ENCODE results near the gene GPAT3. TPM values are rescaled to one million over a fixed set of nuclear protein-coding genes. Genes with fewer than 3 reads are reported as not detected.

The GPAT3 gene
- total and polyA plus RNA-seq, 11 donors, result 21.3 to 64.5 (median 38.8) TPM

- intact Hi-C loops (cut with DNase I), result no loop called here
- H3K36me3 ChIP-seq, result no peaks in the 10 kb centered on the region
- TF ChIP-seq, protein P1, sequence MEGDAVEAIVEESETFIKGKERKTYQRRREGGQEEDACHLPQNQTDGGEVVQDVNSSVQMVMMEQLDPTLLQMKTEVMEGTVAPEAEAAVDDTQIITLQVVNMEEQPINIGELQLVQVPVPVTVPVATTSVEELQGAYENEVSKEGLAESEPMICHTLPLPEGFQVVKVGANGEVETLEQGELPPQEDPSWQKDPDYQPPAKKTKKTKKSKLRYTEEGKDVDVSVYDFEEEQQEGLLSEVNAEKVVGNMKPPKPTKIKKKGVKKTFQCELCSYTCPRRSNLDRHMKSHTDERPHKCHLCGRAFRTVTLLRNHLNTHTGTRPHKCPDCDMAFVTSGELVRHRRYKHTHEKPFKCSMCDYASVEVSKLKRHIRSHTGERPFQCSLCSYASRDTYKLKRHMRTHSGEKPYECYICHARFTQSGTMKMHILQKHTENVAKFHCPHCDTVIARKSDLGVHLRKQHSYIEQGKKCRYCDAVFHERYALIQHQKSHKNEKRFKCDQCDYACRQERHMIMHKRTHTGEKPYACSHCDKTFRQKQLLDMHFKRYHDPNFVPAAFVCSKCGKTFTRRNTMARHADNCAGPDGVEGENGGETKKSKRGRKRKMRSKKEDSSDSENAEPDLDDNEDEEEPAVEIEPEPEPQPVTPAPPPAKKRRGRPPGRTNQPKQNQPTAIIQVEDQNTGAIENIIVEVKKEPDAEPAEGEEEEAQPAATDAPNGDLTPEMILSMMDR (IDR thresholded peaks at IDR 0.05), result no peak
- TF ChIP-seq POLR2A (IDR thresholded peaks at IDR 0.05), result no peak
- H3K9me3 ChIP-seq, result no peaks in the 10 kb centered on the region
- H3K4me1 ChIP-seq, result peaks cover 0 to 3% (median 0%) of the 10 kb centered on the region in 12 donors
- H3K27ac ChIP-seq, result no peak overlapping the region
- no peaks in the 10 kb centered on the region for H3K27me3 ChIP-seq
- 87 to 94% (median 91%) methylated on average over 8 of the region's 8 CpGs for WGBS, 4 donors
- H3K4me3 ChIP-seq, result no peak overlapping the region
- DNase-seq, result no peak
- ATAC-seq, result no peak
Observed at GRCh38 chr4:83636930-83637329, 101.0 kb downstream of the GPAT3 start.

GRCh38 chr4:83639849-83640493 lies 104.1 kb downstream of the GPAT3 start:
- intact Hi-C loops (cut with DNase I), result loop anchor here in 9 of 10 donors (1.0 to 10.0 kb wide), 10 partner anchors 131 to 865 kb away; no protein-coding TSS in a partner anchor
- Histone ChIP-seq H3K4me1 (peaks cover 0 to 3% (median 0%) of the 10 kb centered on the region in 12 donors), H3K36me3 (no peaks in the 10 kb centered on the region), H3K4me3 (no peak overlapping the region), H3K27ac (no peak overlapping the region), H3K27me3 (peaks cover 0 to 5% (median 0%) of the 10 kb centered on the region in 9 donors), H3K9me3 (no peaks in the 10 kb centered on the region)
- TF ChIP-seq, protein P1 (IDR thresholded peaks at IDR 0.05), result peak; percentile 75 to 93 (median 82)
- TF ChIP-seq POLR2A (IDR thresholded peaks at IDR 0.05), result no peak
- WGBS, 4 donors, result 17 to 27% (median 22%) methylated on average over 5 of the region's 5 CpGs
- peak in 2 of 5 donors; percentile 54 for DNase-seq
- ATAC-seq, result peak; percentile 53 to 86 (median 82)

DNA sequence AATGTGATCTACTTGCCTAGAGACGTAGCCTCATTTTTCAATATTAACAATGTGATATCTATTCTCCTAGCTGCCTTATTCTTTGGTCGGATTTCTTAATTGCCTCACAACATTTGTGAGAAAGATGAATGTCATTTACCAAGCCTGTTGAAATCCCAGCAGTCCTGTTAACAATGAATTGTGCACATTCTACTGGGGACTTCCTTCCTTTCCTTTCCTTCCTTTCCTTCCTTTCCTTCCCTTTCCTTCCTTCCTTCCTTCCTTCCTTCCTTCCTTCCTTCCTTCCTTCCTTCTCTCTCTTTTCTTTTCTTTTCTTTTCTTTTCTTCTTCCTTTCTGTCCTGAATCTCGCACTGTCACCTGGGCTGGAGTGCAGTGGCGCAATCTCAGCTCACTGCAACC lies 107.1 kb downstream of the GPAT3 start:
- 68 to 84% (median 76%) methylated on average over 4 of the region's 4 CpGs for WGBS, 4 donors
- intact Hi-C loops (cut with DNase I), result loop anchor here in 8 of 10 donors (5.0 to 10.0 kb wide), 8 partner anchors 136 to 862 kb away; no protein-coding TSS in a partner anchor
- DNase-seq, result no peak
- TF ChIP-seq, protein P1 (IDR thresholded peaks at IDR 0.05), result no peak
- TF ChIP-seq POLR2A (IDR thresholded peaks at IDR 0.05), result no peak
- Histone ChIP-seq H3K9me3 (no peaks in the 10 kb centered on the region), H3K4me3 (no peak overlapping the region), H3K4me1 (peaks cover 0 to 3% (median 0%) of the 10 kb centered on the region in 12 donors), H3K27me3 (peaks cover 0 to 5% (median 0%) of the 10 kb centered on the region in 9 donors), H3K27ac (no peak overlapping the region), H3K36me3 (no peaks in the 10 kb centered on the region)
- no peak for ATAC-seq

All from heart left ventricle (tissue), 16 donors.